Lower lobe of right lung (tissue), 2 donors: ENCODE measurements around the gene ZBTB46. TPM values are rescaled to one million over a fixed set of nuclear protein-coding genes. Genes with fewer than 3 reads are reported as not detected.

Experiments
- ATAC-seq, 2 donors: fragments of 200-7000 bp; cut with Tn5 transposase; one replicate each; pipeline ENCODE4 v1.9.1; 2020 to 2022; ENCODE audit warnings: mild to moderate bottlenecking in 2 of 2, moderate library complexity in 2 of 2
- DNase-seq: peaks from one replicate; pipeline ENCODE4 v3.0.0-alpha.2; 2020
- H3K27ac ChIP-seq: fragments of 200-600 bp; one replicate; pipeline ENCODE4 v1.8.0; 2022
- H3K27me3 ChIP-seq: fragments of 200-600 bp; one replicate; pipeline ENCODE4 v1.8.0; 2022; ENCODE audit warnings: low read depth
- H3K36me3 ChIP-seq: fragments of 200-600 bp; one replicate; pipeline ENCODE4 v1.8.0; 2022; ENCODE audit warnings: mild to moderate bottlenecking
- H3K4me1 ChIP-seq: fragments of 200-600 bp; one replicate; pipeline ENCODE4 v1.8.0; 2022
- H3K4me3 ChIP-seq: fragments of 200-600 bp; one replicate; pipeline ENCODE4 v1.8.0; 2022; ENCODE audit warnings: mild to moderate bottlenecking
- H3K9me3 ChIP-seq: fragments of 200-600 bp; one replicate; pipeline ENCODE4 v1.8.0; 2022
- intact Hi-C: fragments of 100-400 bp; cut with DNase I; formaldehyde crosslinking; loops from one replicate; pipeline ENCODE4 v1.11.0; 2022
- total RNA-seq: library from RNA; stranded (reverse); fragmentation: NEBNext Ultra II Directional; extraction: Animal tissue kit (Norgen Biotek cat#: 25700); gene quantifications from one replicate; pipeline ENCODE4 v1.2.1, GENCODE V29; 2021
- TF ChIP-seq, protein P1 (sequence below): fragments of 200-600 bp; IDR thresholded peaks from one replicate; pipeline ENCODE4 v1.8.0; 2022; ENCODE audit warnings: antibody characterized with exemption, mild to moderate bottlenecking
- donor health status: DM: no; HTN: yes; CAD: no; lungs with severe emphysema.

ZBTB46 gene
- total RNA-seq, 1 donor from 2014 or later, result 9.9 TPM

DNA sequence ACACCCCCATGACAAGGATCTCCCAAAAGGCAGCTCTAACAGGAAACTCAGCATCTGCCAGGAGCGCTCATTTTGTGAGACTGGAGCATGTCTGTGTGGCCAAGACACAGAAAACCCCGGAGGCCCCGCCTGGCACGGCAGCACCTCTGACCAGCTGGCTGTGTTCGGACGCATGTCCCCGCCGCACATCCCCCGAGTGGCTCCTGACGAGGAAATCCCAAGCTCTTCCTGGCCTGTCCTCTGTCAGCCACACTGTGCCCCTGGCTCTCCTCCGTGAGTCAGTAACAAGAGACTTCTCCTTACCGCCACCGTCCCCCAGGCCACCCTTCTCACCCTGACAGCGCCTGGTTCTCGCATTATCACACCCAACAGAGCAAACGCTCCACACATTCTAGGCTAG lies 77.1 kb downstream of the ZBTB46 start:
- TF ChIP-seq, protein P1, sequence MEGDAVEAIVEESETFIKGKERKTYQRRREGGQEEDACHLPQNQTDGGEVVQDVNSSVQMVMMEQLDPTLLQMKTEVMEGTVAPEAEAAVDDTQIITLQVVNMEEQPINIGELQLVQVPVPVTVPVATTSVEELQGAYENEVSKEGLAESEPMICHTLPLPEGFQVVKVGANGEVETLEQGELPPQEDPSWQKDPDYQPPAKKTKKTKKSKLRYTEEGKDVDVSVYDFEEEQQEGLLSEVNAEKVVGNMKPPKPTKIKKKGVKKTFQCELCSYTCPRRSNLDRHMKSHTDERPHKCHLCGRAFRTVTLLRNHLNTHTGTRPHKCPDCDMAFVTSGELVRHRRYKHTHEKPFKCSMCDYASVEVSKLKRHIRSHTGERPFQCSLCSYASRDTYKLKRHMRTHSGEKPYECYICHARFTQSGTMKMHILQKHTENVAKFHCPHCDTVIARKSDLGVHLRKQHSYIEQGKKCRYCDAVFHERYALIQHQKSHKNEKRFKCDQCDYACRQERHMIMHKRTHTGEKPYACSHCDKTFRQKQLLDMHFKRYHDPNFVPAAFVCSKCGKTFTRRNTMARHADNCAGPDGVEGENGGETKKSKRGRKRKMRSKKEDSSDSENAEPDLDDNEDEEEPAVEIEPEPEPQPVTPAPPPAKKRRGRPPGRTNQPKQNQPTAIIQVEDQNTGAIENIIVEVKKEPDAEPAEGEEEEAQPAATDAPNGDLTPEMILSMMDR, result no peak
- Histone ChIP-seq H3K27ac (no peak overlapping the region), H3K9me3 (no peaks in the 10 kb centered on the region), H3K4me1 (no peaks in the 10 kb centered on the region), H3K4me3 (no peak overlapping the region), H3K27me3 (no peaks in the 10 kb centered on the region), H3K36me3 (peaks cover 5% of the 10 kb centered on the region)
- intact Hi-C loops, result no loop called here
- DNase-seq (no peak), ATAC-seq (no peak)

DNA sequence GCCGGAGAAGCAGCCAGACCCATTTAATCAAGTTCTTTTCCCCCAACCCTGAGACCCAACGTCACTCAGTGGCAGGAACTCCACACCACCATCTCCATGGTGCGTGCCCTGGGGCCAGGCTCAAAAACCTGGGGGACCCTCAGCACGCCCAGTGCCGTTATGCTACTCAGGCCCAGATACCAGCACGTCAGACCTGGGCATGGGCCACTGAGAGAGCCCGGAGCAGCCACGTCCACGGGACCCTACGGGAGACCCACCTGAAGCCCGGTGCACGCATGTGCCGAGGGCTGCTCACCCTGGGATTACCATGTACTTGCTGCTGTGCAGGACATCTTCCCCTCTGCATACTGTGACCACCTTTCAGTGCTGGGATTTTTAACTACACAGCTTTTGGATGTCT lies 77.7 kb downstream of the ZBTB46 start:
- H3K9me3 ChIP-seq, result no peaks in the 10 kb centered on the region
- intact Hi-C loops, result no loop called here
- peaks cover 5% of the 10 kb centered on the region for H3K36me3 ChIP-seq
- DNase-seq (no peak), ATAC-seq (no peak)
- TF ChIP-seq, protein P1, result no peak
- no peaks in the 10 kb centered on the region for H3K4me1 ChIP-seq
- no peak overlapping the region for H3K27ac ChIP-seq
- H3K27me3 ChIP-seq, result no peaks in the 10 kb centered on the region
- H3K4me3 ChIP-seq, result no peak overlapping the region

DNA sequence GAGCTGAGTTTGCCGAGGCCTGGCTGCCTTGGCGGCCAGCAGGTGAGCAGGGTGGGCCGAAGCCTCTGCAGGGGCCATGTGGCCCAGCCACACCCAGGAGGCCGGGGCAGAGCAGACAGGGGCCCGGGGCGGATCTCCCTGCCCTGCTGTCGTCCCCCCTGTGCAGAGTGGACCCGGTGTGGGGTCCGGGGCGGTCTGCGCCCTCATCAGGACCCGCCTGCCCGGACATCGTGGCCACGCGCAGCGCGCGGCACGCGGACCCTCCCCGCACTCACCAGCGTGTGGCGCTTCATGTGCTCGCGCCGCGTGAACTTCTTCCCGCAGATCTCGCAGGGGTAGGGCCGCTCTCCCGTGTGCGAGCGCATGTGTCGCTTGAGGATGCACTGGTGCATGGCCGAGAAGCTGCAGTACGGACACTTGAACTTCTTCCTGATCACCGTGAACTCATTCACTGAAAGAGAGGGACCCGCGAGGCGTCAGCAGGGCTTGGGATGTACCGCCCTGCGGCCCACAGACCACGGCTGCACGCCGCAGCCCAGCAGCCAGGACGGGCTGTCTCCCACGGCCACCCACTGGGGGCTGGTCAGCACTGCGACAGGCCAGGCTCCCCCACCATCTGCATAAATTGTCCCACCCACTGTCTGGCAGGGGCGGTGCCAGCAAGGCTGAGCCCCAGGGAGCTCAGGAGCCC lies 78.5 kb downstream of the ZBTB46 start:
- Histone ChIP-seq H3K9me3 (no peaks in the 10 kb centered on the region), H3K27me3 (no peaks in the 10 kb centered on the region), H3K4me3 (no peak overlapping the region), H3K4me1 (no peaks in the 10 kb centered on the region), H3K27ac (no peak overlapping the region), H3K36me3 (peaks cover 5% of the 10 kb centered on the region)
- intact Hi-C loops, result no loop called here
- peak in 1 of 2 donors; percentile 8 for ATAC-seq
- DNase-seq, result no peak
- TF ChIP-seq, protein P1, result no peak

DNA sequence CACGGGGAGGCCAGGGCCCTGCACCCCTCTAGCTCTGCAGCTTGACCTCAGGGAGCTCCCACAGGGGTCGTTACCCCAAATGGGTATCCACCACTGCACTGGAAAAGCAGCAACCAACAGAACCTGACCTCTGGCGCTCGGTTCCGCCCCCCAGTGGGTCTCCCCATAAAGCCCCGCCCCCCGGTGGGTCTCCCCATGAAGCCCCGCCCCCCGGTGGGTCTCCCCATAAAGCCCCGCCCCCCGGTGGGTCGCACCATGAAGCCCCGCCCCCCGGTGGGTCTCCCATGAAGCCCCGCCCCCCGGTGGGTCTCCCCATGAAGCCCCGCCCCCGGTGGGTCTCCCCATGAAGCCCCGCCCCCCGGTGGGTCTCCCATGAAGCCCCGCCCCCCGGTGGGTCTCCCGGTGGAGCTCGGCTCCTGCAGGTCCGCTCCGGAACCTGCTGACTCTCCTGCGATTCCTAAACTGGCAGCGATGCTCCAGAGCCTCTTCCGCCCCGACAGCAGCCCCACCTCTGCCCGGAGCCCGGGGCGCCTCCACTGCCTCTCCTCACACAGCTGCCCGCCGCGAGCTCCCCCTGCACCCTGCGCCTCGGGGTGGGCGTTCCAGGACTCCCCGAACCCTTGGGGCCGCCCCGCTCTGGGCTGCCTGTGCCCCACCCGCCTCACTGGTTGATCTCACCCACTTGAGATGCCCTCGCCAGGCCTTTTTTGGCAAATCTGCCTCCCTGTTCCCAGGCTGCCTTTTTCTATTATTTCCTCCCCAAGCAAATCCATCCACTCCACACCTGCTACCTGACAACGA lies 79.4 kb downstream of the ZBTB46 start:
- DNase-seq, result no peak
- intact Hi-C loops, result no loop called here
- no peaks in the 10 kb centered on the region for H3K27me3 ChIP-seq

DNA sequence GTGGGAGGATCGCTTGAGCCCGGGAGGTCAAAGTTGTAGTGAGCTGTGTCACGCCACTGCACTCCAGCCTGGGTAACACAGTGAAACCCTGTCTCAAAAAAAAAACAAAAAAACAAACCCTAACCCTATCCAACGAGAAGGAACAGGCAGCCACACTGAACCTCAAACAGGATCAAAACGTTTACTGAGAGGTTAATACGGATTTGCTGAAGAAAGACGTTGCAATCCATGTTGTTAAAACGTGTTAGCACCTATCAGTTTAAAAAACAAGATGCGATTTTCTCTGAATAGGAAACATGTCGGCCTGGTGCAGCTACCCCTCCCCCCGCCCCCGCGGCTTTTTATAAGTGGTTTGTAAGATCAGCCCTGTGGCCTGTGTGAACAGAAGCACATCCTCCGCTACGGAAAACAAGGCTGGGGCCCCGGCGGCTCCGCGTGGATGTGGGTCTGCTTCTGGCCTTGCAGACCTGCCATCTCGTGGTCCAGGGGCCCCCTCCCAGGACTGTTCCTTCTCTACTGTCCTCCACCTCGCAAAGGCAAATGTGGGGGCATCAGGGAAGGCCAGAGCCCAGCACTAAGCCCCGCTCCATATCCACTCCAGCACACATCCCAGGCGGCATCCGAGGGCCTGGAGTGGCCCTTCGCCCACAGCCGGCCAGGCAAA lies 80.1 kb downstream of the ZBTB46 start:
- Histone ChIP-seq H3K4me1 (no peaks in the 10 kb centered on the region), H3K27ac (no peak overlapping the region), H3K27me3 (no peaks in the 10 kb centered on the region), H3K9me3 (no peaks in the 10 kb centered on the region), H3K36me3 (peaks cover 7% of the 10 kb centered on the region), H3K4me3 (no peak overlapping the region)
- ATAC-seq, result no peak
- intact Hi-C loops, result no loop called here
- TF ChIP-seq, protein P1, result no peak
- DNase-seq, result no peak

More for the DNA sequence above, 79.4 kb downstream of the ZBTB46 start:
- TF ChIP-seq, protein P1, result no peak
- Histone ChIP-seq H3K4me1 (no peaks in the 10 kb centered on the region), H3K9me3 (no peaks in the 10 kb centered on the region), H3K36me3 (peaks cover 5% of the 10 kb centered on the region), H3K27ac (no peak overlapping the region), H3K4me3 (no peak overlapping the region)
- peak; percentile 2 to 23 for ATAC-seq
